ENCODE results near the gene MAMLD1.

DNA sequence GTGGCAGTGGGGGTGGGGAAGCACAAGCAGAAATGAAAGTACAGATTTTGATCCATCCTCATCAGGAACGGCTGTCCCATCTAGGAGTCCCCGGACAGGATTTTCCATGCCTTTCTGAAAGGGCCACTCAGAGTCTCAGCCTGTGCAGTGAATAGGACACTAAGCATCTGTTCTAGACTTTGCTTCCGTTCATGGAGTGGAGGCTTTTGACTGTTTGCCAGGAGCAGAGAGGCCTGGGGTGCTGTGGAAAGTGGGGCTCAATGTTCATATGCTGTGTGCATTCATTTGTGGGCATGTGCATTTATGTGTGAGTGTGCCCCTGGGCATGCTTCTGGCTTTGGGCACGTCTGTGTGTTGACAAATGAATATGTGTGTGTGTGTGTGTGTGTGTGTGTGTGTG lies 25.6 kb upstream of the MAMLD1 start:
- TF ChIP-seq, protein P1, sequence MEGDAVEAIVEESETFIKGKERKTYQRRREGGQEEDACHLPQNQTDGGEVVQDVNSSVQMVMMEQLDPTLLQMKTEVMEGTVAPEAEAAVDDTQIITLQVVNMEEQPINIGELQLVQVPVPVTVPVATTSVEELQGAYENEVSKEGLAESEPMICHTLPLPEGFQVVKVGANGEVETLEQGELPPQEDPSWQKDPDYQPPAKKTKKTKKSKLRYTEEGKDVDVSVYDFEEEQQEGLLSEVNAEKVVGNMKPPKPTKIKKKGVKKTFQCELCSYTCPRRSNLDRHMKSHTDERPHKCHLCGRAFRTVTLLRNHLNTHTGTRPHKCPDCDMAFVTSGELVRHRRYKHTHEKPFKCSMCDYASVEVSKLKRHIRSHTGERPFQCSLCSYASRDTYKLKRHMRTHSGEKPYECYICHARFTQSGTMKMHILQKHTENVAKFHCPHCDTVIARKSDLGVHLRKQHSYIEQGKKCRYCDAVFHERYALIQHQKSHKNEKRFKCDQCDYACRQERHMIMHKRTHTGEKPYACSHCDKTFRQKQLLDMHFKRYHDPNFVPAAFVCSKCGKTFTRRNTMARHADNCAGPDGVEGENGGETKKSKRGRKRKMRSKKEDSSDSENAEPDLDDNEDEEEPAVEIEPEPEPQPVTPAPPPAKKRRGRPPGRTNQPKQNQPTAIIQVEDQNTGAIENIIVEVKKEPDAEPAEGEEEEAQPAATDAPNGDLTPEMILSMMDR (IDR thresholded peaks at IDR 0.05) = no peak
- TF ChIP-seq POLR2A (IDR thresholded peaks at IDR 0.05) (no peak), EP300 (IDR thresholded peaks at IDR 0.05; ENCODE audit: low read depth) (no peak), POLR2AphosphoS5 (IDR thresholded peaks at IDR 0.05) (no peak)

Data from transverse colon (tissue), 4 donors.